Neutrophil (primary cell): ENCODE data around the gene TSFM.

Source experiments
- H3K27ac ChIP-seq: fragments of 200-600 bp; sonication (generic); 2 replicates; pipeline ENCODE4 v1.5.1; 2016; ENCODE audit warnings: mild to moderate bottlenecking, moderate library complexity
- H3K27me3 ChIP-seq: fragments of 200-600 bp; sonication (generic); 2 replicates; pipeline ENCODE4 v1.6.0; 2016; ENCODE audit warnings: mild to moderate bottlenecking
- H3K36me3 ChIP-seq: fragments of 200-600 bp; sonication (generic); 2 replicates; pipeline ENCODE4 v1.5.1; 2017
- H3K4me1 ChIP-seq, 2 experiments: fragments of 200-600 bp in 1 of 2; sonication (generic) in 1 of 2; 1 replicate in 1 of 2; 2 replicates in 1 of 2; pipeline versions ENCODE4 v1.5.1 to v1.6.1; 2013 to 2016; ENCODE audit warnings: low read depth in 1 of 2, low read length in 1 of 2, mild to moderate bottlenecking in 1 of 2, moderate library complexity in 1 of 2; ENCODE audit not compliant: control insufficient read depth in 1 of 2, insufficient read depth in 1 of 2
- H3K4me3 ChIP-seq, 2 experiments: fragments of 200-600 bp in 1 of 2; sonication (generic) in 1 of 2; 1 replicate in 1 of 2; 2 replicates in 1 of 2; pipeline ENCODE4 v1.5.1; 2013 to 2016; ENCODE audit warnings: low read depth in 1 of 2, low read length in 1 of 2, mild to moderate bottlenecking in 1 of 2, moderate library complexity in 1 of 2
- H3K9me3 ChIP-seq: fragments of 200-600 bp; sonication (generic); 2 replicates; pipeline ENCODE4 v1.5.1; 2016
- CTCF ChIP-seq: fragments of 200-600 bp; sonication (generic); IDR thresholded peaks from 2 replicates; pipeline ENCODE4 v1.5.1; 2016; ENCODE audit warnings: antibody characterized with exemption

TSFM gene

GRCh38 chr12:57759360-57759980, 23.1 kb upstream of the TSFM start:
- no peak overlapping the region for H3K27ac ChIP-seq
- H3K36me3 ChIP-seq, result no peaks in the 10 kb centered on the region
- no peak for TF ChIP-seq CTCF
- no peaks in the 10 kb centered on the region for H3K9me3 ChIP-seq
- peaks cover 17 to 25% of the 10 kb centered on the region in 2 experiments for H3K4me1 ChIP-seq
- H3K4me3 ChIP-seq, result no peak overlapping the region
- peaks cover 58% of the 10 kb centered on the region for H3K27me3 ChIP-seq

GRCh38 chr12:57760347-57760982, 22.1 kb upstream of the TSFM start:
- Histone ChIP-seq H3K36me3 (no peaks in the 10 kb centered on the region), H3K4me3 (no peak overlapping the region), H3K27me3 (peaks cover 58% of the 10 kb centered on the region)

GRCh38 chr12:57761391-57761998, 21.1 kb upstream of the TSFM start:
- peaks cover 26 to 27% of the 10 kb centered on the region in 2 experiments for H3K4me1 ChIP-seq
- no peaks in the 10 kb centered on the region for H3K9me3 ChIP-seq
- no peak overlapping the region for H3K4me3 ChIP-seq
- H3K36me3 ChIP-seq, result no peaks in the 10 kb centered on the region
- H3K27me3 ChIP-seq, result peaks cover 58% of the 10 kb centered on the region
- no peak overlapping the region for H3K27ac ChIP-seq
- TF ChIP-seq CTCF, result no peak

More at GRCh38 chr12:57760347-57760982, 22.1 kb upstream of the TSFM start:
- Histone ChIP-seq H3K9me3 (no peaks in the 10 kb centered on the region), H3K4me1 (peaks cover 25% of the 10 kb centered on the region in 2 experiments), H3K27ac (no peak overlapping the region)
- no peak for TF ChIP-seq CTCF

- H3K27ac ChIP-seq, result no peak overlapping the region
- H3K27me3 ChIP-seq, result peaks cover 60% of the 10 kb centered on the region
- H3K4me1 ChIP-seq, result peaks cover 27 to 28% of the 10 kb centered on the region in 2 experiments
- no peaks in the 10 kb centered on the region for H3K36me3 ChIP-seq
- no peak for TF ChIP-seq CTCF
- no peaks in the 10 kb centered on the region for H3K9me3 ChIP-seq
- H3K4me3 ChIP-seq, result no peak overlapping the region
Measured at GRCh38 chr12:57762463-57762862, 20.1 kb upstream of the TSFM start.

GRCh38 chr12:57763881-57764661, 18.5 kb upstream of the TSFM start:
- no peak for TF ChIP-seq CTCF
- Histone ChIP-seq H3K36me3 (no peaks in the 10 kb centered on the region), H3K27ac (no peak overlapping the region), H3K27me3 (peaks cover 73% of the 10 kb centered on the region), H3K4me1 (peaks cover 27 to 28% of the 10 kb centered on the region in 2 experiments), H3K9me3 (no peaks in the 10 kb centered on the region), H3K4me3 (no peak overlapping the region)
